ENCODE results near the gene INSC.

The INSC gene

DNA sequence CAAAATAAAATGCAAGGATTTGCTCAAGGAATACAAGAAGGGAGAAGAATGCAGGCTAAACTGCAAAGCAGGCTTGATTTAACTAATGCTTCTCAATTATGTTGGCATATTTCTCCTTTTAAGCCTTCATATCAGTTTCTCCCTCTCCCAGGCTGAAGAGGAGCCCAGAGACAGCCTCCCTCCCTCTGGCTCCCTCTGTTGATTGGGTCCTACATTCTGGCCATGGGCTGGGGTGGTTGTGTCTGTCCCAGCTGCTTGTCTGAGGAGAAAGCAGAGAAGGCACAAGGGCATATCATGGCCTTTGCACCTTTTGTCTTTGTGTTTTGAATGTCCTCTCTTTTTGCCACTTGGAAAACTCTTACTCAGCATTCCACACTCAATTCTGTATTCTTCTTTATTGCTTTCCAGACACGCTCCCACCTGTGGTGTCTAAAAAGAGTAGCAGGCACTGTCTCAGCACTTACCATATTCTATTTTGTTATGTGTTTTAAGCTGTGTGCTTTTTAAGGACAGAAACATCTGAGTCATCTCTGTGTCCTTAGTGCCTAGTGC lies 77.4 kb downstream of the INSC start:
- no peak for DNase-seq

DNA sequence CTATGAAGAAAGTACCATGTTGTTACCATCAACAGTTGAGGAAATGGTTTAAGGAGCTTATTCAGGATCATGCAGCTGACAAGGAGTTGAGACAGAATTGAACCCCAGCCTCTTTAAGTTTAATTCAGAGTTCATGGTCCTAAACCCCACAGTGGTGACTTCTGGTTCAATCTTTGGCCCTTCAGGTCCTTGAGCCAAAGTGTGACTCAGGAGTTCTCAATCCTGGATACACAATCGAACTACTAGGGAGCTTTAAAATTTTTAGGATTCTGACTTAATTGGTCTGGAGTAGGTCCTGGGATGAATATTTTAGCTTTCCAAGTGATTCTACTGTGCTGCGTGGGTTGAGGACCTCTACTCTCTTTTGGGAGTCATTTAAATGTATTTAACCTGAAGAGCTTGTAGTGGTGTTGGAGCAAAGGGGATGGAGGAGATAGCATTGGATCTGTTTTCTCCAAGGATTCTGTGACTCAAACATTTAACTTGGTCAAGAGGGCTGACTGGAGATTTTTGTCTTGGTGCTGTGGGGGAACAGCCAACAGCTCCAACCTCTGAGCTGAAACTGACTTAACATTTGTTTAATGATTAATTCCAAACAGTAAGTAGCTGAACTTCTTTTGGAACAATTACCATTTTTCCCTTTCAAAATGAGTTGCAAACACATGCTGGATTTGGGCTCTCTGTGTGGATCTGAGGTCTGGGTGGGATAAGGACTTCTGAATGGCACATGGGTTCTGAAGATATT lies 80.1 kb downstream of the INSC start:
- DNase-seq: no peak

DNA sequence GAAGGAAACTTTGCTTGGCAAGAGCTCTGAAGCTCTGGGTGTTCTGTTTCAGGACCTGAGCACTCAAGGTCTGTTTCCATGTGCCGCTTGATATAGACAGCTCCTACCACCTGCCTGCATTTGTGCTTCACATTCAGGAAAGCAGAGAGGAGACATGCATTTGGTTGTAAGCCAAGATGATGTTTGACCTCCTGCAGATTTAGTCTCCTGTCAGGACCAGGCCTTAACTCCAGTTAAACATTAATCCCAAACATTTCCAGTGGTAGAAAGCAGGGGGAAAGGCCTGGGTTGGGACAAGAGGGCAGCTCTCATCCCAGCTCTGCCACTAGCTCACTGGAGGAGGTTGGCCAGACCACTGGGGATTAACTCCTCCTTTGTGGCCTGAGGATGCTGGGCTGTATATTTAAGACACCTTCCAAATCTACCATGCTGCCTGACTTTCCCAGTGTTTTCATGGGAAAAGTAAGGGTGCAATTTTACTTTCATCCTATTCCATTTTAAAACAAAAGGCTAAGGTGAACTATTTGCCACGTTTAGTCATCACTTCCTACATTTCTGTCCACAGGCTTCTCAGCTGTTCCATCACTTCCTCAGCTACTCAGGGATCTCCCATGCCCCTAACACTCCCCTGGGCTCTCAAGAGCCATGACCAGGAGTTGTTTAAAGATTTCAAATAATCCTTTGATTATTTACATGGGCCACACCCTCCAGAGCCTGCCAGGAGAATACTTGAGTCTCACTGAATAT lies 80.9 kb downstream of the INSC start:
- no peak for DNase-seq

DNA sequence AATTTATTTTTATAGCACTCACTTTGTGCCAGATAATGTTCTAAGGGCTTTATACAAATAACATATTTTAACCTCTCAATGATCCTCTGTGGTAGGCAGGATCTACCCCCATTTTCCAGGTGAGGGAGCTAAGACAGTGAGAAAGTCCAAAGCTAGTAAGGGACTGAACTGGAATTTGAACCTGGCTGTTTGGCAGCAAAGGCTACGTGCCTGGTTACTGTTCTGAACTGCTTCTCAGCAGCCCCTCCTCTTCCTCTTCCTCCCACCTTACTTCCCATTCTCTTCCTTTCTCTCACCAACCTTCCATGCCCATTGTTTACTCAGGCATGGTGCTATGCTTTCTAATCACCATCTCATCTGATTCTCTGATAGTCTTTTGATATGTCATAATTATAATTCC lies 82.0 kb downstream of the INSC start:
- DNase-seq: no peak

DNA sequence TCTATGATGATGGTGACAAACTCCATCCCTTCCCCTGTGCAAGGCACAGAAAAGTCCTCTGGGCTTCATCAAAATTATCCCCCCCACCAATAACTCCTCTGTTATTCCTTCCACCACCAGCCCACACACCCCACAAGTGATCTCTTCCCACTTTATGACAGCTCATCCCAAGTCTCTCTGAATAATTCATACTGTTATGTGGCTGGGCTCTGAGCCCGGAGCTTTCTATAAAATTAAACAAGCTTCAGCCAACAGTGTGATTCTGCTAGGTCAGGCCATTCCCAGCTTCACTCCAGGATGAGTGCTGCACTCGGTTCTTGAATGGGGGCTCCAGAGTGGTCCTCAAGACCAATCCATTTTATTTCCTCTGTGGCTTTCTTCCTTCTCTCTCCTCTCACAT lies 83.0 kb downstream of the INSC start:
- no peak for DNase-seq

DNA sequence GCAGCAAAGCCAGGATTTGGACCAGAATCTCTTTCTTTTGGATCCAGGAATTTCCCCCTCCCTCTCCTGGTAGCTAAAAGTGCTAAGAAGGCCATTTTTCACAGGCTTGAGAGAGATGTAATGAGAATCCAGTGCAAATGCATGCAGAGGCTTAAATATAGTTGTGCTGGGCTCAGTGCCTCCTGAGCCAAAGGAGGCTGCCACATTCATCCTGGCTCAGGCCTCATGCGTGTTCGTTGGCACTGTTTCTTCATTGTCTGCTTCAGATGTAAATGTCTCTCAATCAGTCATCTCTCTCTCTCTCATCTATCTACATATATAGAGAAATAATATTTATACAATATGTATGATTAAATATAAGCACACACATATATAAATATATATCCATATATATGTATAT lies 83.6 kb downstream of the INSC start:
- no peak for DNase-seq

DNA sequence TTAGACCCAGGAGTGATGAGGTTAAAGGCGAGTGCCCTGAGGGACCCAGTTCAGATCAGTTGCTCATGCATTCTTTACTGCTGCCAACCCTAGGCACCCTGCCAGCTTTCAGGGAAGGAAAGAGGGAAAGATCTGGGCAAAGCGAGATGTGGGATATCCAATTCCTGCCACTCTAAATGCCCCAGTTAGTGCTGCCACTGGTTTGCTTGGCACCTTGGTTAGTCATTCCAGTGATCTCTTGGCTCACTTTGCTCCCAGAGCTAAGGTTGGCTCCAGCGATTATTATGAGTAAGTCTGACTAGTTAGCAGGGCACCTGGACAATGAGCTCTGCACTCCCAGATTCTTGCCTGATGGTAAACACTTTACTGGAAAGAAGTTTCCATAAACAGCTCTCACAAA lies 85.0 kb downstream of the INSC start:
- no peak for DNase-seq

DNA sequence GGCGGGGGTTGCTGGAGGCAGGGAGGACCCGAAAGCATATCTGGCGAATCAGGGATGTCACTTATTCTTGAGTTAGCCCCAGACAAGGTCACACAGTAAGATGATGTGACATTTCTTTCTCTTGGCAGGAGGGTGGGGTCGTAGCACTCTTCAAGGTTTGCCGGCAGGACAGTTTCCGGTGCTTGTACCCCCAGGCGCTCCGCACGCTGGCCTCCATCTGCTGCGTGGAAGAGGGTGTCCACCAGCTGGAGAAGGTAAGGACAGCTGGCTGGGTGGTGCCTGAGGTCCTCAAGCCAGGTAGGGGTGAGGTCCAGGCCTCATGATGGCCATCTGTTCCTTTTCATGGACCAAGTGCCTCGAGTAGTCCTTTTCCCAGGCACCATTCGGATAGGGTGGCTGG lies 86.0 kb downstream of the INSC start:
- DNase-seq: no peak

DNA sequence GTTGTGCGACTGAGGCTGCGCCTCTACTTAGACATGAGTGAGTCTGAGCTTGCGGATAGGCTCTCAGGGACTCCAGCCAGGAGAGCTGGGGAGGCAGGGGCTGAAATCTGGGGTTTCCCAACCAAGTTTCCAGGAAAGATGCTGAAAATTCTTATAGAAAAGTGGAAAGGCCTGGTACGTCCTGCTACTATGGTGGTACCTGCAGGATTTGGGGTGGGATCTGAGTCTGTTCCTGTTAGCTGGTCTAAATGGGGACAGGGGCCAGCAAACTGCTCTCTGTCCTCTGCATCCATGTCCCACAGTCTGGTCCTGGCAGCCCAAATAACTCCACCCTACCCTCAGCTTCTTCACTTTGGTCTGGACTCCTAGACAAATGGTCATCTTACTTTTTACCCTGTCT lies 86.9 kb downstream of the INSC start:
- no peak for DNase-seq

DNA sequence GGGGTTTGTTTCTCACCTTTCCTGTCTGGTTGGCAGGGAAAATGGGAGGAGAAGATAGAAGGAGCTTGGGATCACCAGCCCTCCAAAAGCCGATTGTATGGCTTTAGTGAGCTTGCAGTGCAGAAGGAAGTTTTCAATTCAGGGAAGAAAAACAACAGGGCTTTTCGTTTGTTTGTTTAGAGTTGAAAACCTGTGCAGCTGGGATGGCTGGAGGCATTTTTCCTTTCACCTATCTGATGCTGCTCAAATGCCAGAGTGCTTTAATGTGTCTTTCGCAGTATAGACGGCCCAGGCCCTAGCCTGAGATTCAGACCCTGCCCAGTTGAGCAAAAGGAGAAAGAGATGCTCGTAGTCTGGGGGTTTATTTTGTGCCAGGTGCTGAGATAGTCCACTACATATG lies 87.9 kb downstream of the INSC start:
- no peak for DNase-seq

DNA sequence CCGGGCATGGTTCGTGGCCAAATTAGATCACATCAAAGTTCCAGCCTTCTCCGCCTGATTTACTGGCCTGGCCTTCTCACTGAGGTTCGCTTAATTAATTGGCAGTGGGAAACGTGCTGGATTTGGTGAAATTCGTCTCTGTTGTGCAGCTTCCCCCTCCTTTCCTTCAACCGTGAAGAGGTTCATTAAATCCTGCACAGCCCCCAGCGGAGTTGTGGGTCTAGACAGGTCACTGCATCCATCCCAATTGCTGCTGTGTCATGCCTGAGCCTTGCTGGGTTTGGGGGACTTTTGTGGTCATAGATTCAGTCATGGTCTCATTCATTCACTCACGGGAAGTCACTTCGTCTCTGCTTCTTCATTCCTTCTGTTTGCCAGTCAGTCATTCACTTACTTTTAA lies 90.0 kb downstream of the INSC start:
- no peak for DNase-seq

DNA sequence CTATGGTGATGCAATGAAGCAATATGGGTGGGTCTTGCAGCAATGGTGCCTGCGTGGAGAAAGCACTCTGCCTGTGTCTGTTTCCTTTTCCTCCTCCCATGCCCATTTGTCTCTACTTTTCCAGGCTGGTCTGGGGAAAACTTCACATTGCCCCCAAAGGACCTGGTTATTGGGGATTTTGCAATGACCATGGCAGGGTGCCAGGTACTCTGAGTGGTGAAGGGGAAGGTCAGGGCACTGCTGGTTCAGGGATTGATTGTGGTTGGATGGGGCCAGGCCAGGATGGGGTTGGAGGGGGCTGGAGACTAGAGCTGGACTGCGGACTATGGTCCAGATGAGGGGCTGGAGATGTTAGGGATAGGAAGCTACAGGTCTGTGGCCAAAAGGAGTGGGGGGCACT lies 92.1 kb downstream of the INSC start:
- DNase-seq: no peak

DNA sequence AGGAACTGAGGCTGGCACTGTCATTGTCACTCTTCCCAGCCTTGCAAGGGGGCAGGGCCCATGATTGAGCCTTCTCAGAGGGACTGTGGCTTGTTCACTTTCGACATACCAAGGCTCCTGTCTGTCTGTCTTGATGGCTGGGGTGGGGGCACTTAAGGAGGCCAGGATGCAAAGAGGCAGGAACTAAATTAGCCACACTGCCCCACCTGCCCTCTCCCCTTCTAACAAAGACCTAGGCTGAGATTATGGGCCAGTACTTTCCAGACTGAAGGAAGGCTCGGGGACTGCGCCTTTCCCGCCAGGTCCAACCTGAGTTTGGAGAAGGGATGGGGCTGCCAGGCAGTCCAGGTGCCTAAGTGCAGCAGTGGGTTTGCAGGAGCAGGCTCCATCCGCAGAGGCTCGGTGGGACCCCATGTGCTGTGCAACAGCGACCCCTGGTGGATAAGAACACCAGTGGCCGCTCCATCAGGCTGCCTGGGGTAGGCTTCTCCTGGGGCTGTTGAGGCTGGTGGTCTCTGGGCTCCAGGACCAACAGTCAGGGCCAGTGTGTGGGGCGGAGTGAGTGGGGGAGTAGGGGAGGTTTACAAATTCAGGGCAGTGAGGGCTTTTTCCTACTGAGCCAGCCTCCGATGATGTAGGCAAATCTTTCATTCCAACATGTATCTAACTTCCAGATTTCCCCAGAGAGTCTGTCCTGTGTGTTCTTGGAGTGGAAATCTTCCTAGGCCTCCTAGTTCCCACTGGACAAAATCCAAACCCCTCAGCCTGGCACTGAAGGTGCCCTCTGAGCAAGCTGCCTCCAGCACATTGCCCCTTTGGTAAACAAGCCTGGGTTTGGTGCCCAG lies 93.9 kb downstream of the INSC start:
- peak; percentile 90 for DNase-seq

DNA sequence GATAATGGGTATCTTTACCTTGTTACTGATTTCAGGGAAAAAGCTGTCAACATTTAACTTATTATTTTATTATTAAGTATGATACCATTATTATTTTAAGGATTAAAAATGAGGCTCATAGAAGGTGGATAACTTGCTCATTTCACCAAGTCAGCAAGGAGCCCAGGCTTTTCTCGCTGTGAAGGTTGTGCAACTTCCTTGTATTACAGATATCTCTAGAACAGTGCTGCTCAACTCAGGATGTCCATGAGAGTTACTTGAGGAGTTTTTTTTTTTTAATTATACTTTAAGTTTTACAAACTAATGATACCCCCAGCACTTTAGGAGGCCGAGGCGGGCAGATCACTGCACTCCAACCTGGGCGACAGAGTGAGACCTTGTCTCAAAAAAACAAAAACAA lies 98.2 kb downstream of the INSC start:
- no peak for DNase-seq

DNA sequence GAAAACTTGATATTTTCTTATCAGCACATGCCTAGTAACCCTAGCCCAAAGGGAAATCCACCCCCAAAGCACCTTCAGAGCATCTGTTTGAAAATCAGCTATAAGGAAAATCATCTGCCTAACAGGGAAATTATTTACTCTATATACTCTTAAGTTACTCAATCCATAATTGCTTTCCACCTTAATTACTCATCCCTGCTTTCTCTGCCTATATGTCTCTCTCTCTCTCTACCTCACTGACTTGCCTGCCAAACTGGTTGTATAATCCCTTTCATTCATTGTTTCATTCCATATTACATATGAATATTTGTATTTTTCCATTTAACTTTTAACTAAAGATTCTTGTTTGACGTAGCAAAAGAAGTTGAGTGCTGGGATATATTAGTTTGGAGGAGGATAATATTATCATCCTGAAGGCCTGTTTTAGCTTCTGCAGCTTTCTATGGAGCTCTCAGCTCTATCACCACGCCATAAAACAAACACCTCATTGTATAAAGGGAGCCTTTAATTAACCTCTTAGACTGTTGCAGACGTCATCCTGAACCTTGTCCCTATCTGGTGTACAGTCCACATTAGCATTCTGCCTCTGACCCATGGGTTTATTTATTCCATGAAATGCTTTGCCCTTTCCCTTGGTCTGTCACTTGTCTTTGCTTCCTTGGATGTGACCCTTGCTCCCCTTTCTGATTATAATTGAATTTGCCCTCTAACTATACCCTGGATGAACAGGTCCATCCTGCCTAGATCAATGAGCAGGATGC lies 98.9 kb downstream of the INSC start:
- DNase-seq: no peak

DNA sequence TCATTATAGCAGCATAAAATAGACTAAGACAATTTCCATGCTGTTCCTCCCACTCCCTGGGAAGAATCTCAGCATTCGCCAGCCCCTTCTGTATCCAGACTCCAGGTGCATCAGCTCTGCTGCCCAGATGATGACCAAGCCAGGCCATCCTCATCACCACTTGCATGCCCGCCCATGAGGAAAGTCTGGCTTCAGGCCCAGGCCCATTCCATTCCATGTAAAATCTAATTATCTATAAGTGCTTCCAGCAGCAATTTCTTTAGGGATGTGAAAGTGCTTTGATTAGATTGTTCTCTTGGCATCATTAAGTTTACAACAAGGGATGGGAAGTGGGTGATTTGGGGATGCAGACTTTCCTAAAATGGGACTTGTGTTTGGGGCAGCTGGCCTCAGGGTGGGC lies 100.3 kb downstream of the INSC start:
- DNase-seq: no peak

DNA sequence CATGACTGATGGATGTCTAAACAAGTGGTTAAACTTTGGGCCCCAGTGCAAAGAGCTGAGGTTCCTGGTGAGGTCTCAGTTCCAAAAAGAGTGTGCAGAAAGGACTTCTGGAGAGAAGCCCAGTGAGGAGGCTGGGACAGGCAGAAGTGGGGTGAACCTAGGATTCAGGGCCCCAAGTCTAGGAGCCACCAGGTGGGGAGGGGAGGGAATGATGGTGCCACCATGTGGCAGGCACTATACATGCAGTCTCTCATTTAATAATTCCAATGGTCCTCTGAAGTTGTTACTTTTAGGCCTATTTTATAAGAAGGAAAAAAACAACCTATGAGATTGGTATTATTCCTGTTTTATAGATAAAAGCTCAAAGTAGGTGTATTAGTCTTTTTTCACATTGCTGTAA lies 102.0 kb downstream of the INSC start:
- no peak for DNase-seq

DNA sequence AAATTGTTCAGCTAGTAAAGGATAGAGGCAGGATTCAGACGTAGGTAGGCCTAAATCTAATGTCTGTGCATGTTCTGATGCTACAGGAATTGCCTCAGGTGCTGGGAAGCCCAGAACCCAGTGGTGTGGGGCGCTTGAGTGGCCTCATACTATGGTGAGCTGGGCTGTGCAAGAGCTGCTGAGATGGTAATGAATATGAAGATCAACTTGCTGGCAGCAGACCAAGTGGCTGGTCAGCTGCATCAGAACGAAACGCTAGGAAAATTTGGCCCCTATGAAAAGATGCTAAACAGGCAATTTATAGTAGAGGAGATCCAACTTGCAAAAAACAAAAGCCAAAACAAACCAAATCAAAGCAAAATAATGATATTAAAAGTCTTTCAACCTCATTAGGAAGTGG lies 102.7 kb downstream of the INSC start:
- DNase-seq: no peak

DNA sequence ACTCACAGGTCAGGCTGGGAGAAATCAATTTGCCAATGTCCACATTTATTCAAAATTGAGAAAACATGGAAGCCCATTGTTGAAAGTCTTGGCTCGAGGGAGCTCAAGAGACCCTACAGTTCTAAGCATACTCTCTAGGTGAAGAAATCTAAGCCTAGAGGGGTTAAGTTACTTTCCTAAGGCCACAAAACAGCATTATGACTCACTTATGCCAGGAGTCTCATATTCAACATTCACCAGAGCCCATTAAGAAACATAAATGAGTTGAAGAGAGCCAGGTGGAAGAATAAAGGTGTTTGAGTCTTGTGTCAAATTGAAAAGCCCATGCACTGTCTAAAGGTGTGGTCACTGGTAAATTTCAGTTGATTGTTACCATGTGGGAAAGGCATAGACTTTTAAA lies 108.1 kb downstream of the INSC start:
- no peak for DNase-seq

DNA sequence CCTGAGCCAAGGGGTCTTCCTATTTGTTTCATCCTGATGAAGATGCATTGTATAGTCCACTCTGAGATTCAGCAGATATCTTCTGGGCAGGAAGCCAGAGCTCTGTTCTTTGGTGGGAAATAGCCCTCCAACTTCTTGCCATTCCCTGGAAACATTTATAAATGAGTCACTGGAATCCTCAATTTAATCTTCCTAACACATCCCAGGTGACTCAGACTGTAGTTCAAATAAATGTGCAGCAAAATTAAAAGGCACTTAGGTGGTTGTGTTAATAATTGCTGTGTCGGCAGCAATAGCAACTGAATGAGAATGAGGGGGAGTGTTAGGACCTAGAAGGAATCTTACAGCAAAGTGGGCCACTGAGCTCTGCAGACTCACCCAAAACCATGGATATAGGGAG lies 108.6 kb downstream of the INSC start:
- DNase-seq: no peak

DNA sequence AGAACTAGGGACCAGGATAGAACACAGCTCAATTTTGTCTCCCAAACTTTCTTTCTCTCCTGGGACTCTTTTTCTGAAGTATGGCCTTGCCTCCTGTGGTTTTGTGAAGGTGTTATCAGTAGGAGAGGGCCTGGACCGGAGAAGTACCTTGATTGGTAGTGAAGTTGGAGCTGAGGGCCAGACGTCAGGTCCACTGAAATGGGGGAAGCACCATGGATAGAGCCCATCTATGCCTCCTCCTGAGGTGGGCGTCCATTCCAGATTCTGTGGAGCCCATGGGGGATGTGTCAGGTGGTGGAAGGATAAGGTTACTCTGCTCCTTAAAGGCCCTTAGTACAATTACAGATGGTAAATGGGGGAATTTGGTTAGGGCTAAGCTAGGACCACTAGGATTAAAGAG lies 109.7 kb downstream of the INSC start:
- no peak for DNase-seq

DNA sequence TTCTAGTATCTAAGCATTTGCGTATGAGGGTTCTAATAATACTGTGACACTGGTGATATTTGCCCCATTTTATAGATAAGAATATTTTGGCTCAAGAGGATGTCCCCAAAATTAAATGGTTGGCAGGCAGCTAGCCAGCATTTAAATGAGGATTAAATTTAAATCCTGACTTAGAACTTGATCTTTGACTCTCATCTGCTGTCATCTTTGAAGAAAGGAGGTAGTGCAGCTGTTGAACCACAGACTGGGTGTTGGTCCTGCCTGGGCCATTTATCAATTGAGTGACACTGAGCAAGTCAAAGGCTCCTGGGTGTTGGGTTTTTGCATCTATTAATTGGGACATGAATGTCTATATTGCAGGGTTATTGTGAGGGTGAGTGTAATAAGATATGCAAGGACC lies 112.3 kb downstream of the INSC start:
- DNase-seq: no peak

DNA sequence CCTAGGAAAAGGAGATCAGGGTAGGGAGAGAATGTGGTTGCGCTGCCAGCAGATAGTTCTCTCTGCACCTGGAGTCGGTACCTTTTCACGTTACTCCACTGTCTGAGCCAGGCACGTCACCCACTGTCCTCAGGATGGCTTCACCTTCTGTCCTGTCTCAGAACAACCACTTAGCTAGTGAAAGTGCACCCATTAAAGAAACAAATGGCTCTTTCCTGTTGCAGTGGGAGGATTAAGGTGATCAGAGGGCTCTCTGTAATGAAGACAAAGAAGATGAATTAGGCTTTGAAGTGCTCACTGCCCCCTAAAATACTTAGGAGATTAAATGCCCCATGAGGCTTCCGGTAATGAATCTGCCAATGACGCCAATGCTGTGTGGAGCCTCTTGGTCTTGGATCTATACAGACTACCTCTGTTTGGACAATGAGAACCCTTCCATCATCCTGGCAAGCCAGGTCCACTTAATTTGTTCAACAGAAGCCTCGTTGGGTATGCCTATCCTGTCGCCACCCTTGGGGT lies 113.7 kb downstream of the INSC start:
- no peak for DNase-seq
